CD4-positive, alpha-beta T cell treated with Interleukin-17A for 1 hour (primary cell): ENCODE results near the gene CCM2.
"Not testable (repeated sequence)": the region's sequence is repeated elsewhere in the genome, so short reads cannot be mapped to it uniquely, and the experiment has no call there.

Source experiments
- DNase-seq: peaks from one replicate; pipeline ENCODE4 v3.0.0-alpha.2; 2020

The CCM2 gene

DNA sequence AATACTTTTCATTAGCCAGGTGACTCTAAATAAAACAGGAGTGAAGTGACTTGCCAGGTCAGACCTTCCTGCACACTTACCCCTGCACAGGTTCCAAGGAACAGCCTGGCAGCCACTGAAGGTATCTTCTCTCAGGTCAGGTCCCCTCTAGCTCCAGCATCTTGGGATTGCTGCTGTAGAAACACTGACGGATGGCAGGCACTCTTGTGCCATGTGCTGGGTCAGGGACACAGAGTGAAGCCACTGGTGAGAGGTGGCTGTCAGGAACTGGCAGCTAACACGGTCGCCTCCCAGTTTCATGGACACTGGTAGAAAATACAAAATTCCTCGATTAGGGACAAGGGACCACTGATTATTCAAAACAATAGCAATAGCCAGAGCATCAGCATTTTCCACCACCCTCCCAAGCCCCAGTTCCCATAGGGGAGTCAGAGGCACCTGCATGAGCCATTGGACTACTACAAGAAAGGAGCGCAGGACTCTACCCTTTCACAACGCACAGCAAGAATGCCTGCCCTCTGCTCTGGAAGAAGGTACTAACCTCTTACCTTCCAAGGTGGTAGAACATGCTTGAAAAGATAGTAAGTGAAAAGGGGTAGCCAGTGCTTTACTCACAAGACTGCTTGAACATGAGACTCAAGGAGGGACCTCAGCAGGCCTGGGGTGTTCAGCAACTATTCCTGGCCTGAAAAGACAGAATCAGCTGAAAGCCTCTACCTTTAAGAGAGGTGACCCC, 16.1 kb upstream of the CCM2 start:
- no peak for DNase-seq

DNA sequence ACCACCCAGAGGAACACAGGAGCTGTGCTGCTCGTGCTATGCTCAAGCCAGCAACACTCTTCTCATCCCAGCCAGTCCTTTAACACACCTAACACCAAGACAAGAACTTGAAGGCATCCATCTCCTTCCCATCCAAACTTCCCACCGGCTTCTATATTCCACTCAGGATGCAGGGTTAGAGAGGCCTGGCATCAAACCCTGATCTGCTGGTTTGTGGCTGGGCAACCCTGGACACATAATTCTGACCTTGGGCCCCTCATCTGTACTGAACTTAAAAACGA, 15.6 kb upstream of the CCM2 start:
- DNase-seq: no peak

GRCh38 chr7:44985033-44985695, 14.8 kb upstream of the CCM2 start:
- no peak for DNase-seq

- DNase-seq: no peak
Measured at GRCh38 chr7:44985900-44986217, 14.1 kb upstream of the CCM2 start.

GRCh38 chr7:44986218-44987053, 13.6 kb upstream of the CCM2 start:
- DNase-seq: peak; percentile 94

- DNase-seq: no peak
Measured at GRCh38 chr7:44987457-44987856, 12.5 kb upstream of the CCM2 start.

DNA sequence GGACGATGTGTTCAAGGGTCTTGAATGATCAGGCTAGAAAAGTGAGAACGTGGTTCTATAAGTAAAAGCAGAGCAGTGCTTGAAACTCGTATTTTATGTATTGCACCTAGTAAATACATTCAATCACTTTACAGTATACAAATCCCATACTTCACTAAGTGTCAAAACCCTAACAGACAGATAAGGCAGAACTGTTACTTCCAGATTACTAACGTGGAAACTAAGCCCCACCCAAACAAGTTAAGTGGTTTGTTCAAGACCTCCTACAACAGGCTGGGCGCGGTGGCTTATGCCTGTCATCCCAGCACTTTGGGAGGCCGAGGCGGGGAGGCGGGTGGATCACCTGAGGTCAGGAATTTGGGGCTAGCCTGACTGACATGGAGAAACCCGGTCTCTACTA, 12.0 kb upstream of the CCM2 start:
- DNase-seq: no peak

DNA sequence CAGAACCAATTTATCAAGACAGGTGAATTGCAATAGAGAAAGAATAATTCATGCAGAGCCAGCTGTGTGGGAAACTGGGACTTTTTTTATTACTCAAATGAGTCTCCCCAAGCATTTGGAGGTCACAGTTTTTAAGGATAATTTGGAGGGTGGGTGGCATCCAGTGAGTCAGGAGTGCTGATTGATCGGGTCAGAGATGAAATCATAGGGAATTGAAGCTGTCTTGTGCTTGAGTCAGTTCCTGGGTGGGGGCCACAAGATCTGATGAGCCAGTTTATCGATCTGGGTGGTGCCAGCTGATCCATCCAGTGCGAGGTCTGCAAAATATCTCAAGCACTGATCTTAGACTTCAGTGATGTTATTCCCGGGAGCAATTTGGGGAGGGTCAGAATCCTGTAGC, 11.3 kb upstream of the CCM2 start:
- no peak for DNase-seq

- no peak for DNase-seq
Measured at GRCh38 chr7:44989132-44989531, 10.9 kb upstream of the CCM2 start.

DNA sequence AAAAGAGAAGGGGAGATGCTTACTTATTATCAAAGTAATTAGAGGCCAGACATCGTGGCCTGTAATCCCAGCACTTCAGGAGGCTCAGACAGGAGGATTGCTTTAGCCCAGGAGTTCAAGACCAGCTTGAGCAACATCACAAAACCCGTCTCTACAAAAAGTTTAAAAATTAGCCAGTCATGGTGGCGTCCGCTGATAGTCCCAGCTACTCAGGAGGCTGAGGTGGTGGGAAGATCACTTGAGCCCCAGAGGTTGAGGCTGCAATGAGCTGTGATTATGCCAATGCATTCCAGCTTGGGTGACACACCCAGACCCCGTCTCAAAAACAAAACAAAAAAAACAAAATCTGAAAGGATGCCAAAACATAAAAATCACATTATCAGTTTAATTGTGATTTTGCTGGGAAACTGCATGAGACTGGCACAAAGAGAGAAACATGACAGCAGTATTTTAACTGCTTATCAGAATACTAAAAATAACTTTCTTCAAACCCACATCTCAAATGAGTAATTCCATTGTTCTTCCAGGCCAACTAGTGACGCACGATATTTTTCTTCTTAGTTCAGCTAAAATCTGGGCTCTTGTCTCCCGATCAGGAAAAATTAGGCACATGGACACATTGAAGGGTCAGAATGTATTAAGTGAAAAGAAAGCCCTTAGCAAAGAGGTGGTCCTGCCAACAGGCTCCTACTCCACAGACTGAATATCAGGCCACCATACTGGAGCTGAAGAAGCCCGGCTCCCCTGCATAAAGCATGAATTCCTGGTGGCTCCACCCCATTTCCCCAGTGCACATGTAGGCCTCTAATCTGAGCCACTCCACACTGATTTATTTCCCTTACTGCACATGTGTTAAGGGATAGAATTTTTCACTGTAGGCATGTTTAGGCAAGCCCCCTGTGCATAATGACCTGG, 9.6 kb upstream of the CCM2 start:
- DNase-seq: no peak

DNA sequence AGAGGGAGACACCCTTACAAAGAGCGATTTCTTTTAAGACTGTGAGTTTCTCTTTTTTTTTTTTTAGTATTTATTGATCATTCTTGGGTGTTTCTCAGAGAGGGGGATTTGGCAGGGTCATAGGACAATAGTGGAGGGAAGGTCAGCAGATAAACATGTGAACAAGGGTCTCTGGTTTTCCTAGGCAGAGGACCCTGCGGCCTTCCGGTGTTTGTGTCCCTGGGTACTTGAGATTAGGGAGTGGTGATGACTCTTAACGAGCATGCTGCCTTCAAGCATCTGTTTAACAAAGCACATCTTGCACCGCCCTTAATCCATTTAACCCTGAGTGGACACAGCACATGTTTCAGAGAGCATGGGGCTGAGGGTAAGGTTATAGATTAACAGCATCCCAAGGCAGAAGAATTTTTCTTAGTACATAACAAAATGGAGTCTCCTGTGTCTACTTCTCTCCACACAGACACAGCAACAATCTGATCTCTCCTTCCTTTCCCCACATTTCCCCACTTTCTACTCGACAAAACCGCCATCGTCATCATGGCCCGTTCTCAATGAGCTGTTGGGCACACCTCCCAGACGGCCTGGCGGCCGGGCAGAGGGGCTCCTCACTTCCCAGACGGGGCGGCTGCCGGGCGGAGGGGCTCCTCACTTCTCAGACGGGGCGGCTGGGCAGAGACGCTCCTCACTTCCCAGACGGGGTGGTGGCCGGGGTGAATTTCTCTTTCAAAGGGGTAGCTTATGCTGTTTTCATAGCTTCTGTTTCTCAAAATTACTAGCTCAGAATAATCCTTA, 7.8 kb upstream of the CCM2 start:
- DNase-seq: not testable (repeated sequence)

DNA sequence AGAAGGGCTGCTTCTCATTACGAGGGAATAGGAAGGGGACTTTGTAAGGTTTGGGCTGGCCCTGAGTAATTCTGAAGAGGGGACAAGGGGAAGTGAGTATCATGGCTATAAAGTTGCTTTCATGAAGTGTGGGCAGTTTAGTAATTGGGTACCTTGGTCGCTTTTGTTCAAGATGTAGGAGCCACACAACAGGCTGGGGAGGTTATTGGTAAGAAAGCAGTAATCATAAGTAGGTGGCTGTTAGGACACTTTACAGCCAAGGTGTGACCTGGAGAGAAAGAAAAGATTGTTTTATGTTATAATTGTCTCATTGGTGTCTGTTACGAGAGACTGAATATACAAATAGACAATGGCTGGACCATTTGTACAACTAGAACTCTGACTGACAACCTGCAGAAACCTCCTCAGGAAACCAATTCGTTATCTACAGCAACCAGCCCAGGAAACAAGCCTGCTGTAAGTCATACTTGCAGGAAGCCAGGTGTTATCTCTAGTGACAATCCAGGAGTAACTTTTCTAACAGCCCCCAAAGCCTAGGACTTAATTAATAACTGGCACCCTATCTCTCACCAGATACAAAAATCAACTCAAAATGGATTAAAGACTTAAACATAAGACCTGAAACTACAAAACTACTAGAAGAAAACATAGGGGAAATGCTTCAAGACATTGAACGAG, 5.0 kb upstream of the CCM2 start:
- peak; percentile 53 for DNase-seq

DNA sequence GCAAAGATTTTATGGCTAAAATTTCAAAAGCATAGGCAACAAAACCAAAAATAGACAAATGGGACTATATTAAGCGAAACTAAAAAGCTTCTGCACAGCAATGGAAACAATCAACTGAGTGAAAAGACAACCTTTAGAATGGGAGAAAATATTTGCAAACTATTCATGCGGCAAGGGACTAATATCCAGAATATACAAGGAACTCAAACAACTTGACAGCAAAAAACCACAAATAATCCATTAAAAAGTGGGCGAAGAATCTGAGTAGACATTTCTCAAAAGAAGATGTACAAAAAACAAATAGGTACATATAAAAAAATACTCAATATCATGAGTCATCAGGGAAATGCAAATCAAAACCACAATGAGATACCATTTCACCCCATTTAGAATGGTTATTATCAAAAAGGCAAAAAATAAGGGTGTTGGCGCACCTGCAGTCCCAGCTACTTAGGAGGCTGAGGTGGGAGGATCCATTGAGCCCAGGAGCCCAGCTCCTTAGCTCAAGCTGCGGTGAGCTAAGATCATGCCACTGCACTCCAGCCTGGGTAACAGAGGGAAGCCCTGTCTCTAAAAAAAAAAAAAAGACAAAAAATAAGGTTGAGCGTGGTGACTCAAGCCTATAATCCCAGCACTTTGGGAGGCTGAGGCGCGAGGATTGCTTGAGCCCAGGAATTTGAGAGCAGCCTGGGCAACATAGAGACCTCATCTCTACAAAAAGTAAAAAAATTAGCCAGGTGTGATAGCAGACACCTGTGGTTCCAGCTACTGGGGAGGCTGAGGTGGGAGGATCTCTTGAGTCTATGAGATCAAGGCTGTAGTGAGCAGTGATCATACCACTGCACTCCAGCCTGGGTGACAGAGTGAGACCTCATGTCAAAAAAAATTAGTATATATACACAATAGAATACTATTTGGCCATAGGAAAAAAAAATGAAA, 4.2 kb upstream of the CCM2 start:
- peak; percentile 61 for DNase-seq

- DNase-seq: no peak
Measured at GRCh38 chr7:44998153-44998871, 1.7 kb upstream of the CCM2 start.

DNA sequence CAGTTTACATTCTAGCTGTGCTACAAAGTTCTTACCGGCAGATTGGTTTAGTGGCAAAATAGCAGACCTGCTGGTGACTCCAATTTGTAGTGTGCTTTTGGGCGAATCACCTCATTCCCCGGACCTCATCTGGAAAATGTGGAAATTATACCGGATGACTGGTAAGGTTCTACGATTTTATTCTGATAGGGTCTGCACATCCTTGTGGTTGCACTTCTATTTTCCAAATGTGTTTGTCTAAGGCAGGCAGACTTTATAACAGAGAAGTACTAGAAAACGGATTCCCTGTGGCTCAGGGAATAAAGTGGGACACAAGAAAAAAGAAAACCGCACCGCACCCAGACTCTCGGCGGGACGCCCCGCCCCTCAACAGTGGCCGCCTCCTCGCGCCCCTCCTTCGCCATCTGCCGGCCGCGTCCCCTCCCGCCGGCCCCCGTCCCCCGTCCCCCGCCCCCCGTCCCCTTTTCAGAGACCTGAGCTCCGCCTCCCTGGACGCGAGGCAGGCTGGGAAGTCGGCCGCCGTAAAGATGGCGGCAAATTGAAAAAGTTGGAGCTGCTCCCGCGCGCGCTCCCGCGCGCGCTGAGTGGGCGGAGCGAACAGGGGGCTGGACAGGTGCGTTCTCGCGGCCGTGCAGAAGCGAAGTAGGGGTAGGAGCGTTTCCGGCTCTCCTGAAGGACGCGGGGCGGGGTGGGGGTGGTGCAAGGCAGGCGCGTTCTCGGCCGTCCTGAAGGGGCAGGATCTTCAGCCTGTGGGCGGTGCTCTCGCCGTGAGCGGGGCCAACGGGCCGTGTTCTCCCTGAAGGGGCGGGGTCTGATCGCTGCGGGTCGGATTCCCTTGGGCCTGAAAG, 532 bp upstream of the CCM2 start:
- peak; percentile 99 for DNase-seq

GRCh38 chr7:45001138-45001694, 1.2 kb downstream of the CCM2 start:
- DNase-seq: peak; percentile 77

GRCh38 chr7:45001826-45002225, 1.8 kb downstream of the CCM2 start:
- no peak for DNase-seq

GRCh38 chr7:45003789-45004188, 3.8 kb downstream of the CCM2 start:
- no peak for DNase-seq

DNA sequence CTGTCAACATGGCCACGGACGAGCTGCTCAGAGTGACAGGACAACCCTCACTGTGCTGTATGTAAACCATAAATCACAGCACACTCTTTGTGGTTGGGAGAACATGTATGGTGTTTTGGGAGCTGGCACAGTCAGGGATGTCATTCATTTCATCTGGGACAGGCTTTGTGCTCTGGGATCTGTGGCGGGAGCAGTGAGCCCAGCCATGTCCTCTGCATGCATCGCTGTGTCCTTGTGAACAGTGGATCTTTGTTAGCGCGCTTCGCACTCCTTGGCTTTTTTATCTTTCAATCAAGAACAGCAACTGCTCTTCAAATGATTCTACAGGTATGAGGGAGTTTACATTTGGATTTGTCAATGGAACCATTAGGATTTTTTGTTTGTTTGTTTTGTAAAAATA, 7.1 kb downstream of the CCM2 start:
- DNase-seq: no peak
